ENCODE results near the gene BTG1.

- TF ChIP-seq CTCF (conservative IDR thresholded peaks at IDR 0.05; ENCODE audit: low read length), result no peak
- TF ChIP-seq EZH2phosphoT487 (IDR thresholded peaks at IDR 0.05; ENCODE audit: borderline replicate concordance, low read depth, low read length), result no peak
Observed at GRCh38 chr12:92098594-92099380, 46.9 kb downstream of the BTG1 start.
